Measurements from ENCODE around the gene NR1H3. TPM values are rescaled to one million over a fixed set of nuclear protein-coding genes. Genes with fewer than 3 reads are reported as not detected.

Gene NR1H3
- total and polyA plus RNA-seq, 8 donors: 8.9 to 60.0 (median 17.6) TPM

GRCh38 chr11:47280860-47281259 lies 23.1 kb downstream of the NR1H3 start:
- FAIRE-seq (no peak), ATAC-seq (no peak), DNase-seq (no peak)
- 74% methylated on average over 5 of the region's 5 CpGs for WGBS, 2 donors
- Histone ChIP-seq H3K27me3 (no peaks in the 10 kb centered on the region), H3K4me3 (no peak overlapping the region), H3K36me3 (peaks cover 17 to 98% (median 67%) of the 10 kb centered on the region in 3 donors), H3K9me3 (no peaks in the 10 kb centered on the region), H3K4me1 (no peaks in the 10 kb centered on the region), H3K27ac (no peak overlapping the region)
- intact Hi-C loops (cut with DNase I): no loop called here
- TF ChIP-seq, protein P1, sequence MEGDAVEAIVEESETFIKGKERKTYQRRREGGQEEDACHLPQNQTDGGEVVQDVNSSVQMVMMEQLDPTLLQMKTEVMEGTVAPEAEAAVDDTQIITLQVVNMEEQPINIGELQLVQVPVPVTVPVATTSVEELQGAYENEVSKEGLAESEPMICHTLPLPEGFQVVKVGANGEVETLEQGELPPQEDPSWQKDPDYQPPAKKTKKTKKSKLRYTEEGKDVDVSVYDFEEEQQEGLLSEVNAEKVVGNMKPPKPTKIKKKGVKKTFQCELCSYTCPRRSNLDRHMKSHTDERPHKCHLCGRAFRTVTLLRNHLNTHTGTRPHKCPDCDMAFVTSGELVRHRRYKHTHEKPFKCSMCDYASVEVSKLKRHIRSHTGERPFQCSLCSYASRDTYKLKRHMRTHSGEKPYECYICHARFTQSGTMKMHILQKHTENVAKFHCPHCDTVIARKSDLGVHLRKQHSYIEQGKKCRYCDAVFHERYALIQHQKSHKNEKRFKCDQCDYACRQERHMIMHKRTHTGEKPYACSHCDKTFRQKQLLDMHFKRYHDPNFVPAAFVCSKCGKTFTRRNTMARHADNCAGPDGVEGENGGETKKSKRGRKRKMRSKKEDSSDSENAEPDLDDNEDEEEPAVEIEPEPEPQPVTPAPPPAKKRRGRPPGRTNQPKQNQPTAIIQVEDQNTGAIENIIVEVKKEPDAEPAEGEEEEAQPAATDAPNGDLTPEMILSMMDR (IDR thresholded peaks at IDR 0.05): no peak

DNA sequence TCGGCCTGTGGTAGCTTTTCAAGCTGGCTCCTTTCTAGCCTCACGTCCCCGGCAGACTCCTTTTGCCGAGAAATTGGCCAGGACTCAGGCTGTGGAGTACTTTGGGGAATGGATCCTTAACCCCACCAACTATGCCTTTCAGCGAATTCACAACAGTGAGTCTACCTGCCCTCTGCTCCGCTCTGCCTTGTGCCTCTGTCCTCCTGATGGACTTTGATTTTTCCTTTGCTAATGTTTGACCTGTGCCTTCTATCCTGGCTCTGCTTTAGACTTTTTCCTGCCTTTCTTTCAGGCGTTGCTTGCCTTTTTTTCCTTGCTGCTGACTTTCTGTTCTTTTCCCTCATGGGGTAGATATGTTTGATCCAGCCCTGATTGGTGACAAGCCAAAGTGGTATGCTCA lies 24.7 kb downstream of the NR1H3 start:
- WGBS, 2 donors: 89 to 96% methylated on average over 7 of the region's 7 CpGs
- no peak for DNase-seq

DNA sequence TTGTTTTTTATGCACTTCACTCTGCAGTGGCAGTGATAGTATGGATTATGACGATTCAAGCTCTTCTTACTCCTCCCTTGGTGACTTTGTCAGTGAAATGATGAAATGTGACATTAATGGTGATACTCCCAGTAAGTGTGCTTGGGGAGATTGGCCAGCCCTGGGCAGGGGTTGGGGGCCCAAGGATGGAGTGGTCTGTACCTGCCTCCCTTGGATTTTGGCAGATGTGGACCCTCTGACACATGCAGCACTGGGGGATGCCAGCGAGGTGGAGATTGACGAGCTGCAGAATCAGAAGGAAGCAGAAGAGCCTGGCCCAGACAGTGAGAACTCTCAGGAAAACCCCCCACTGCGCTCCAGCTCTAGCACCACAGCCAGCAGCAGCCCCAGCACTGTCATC lies 26.4 kb downstream of the NR1H3 start:
- intact Hi-C loops (cut with DNase I): no loop called here
- Histone ChIP-seq H3K27ac (no peak overlapping the region), H3K36me3 (peaks cover 17 to 91% (median 46%) of the 10 kb centered on the region in 3 donors), H3K4me3 (no peak overlapping the region), H3K27me3 (no peaks in the 10 kb centered on the region), H3K9me3 (no peaks in the 10 kb centered on the region), H3K4me1 (no peaks in the 10 kb centered on the region)
- DNase-seq: no peak
- ATAC-seq: no peak
- TF ChIP-seq, protein P1 (IDR thresholded peaks at IDR 0.05): no peak
- FAIRE-seq: no peak
- WGBS, 2 donors: 90 to 94% methylated on average over 4 of the region's 4 CpGs

More for the DNA sequence above, 24.7 kb downstream of the NR1H3 start:
- no peaks in the 10 kb centered on the region for H3K4me1 ChIP-seq
- no peak overlapping the region for H3K4me3 ChIP-seq
- peaks cover 17 to 98% (median 59%) of the 10 kb centered on the region in 3 donors for H3K36me3 ChIP-seq
- no peaks in the 10 kb centered on the region for H3K27me3 ChIP-seq
- ATAC-seq (no peak), FAIRE-seq (no peak)
- intact Hi-C loops (cut with DNase I): no loop called here
- TF ChIP-seq, protein P1 (IDR thresholded peaks at IDR 0.05): no peak
- H3K27ac ChIP-seq: no peak overlapping the region
- no peaks in the 10 kb centered on the region for H3K9me3 ChIP-seq

GRCh38 chr11:47285969-47286770 lies 28.4 kb downstream of the NR1H3 start:
- Histone ChIP-seq H3K4me1 (no peaks in the 10 kb centered on the region), H3K27me3 (no peaks in the 10 kb centered on the region), H3K9me3 (no peaks in the 10 kb centered on the region), H3K36me3 (peaks cover 10 to 91% (median 49%) of the 10 kb centered on the region in 3 donors), H3K4me3 (no peak overlapping the region), H3K27ac (no peak overlapping the region)
- TF ChIP-seq, protein P1 (IDR thresholded peaks at IDR 0.05): no peak
- intact Hi-C loops (cut with DNase I): no loop called here
- ATAC-seq (no peak), DNase-seq (no peak), FAIRE-seq (no peak)
- WGBS, 2 donors: 91 to 95% methylated on average over 13 of the region's 13 CpGs

- ATAC-seq: no peak
- Histone ChIP-seq H3K4me3 (no peak overlapping the region), H3K27me3 (no peaks in the 10 kb centered on the region), H3K9me3 (no peaks in the 10 kb centered on the region), H3K27ac (no peak overlapping the region), H3K4me1 (no peaks in the 10 kb centered on the region), H3K36me3 (peaks cover 8 to 87% (median 37%) of the 10 kb centered on the region in 3 donors)
- FAIRE-seq: no peak
- TF ChIP-seq, protein P1 (IDR thresholded peaks at IDR 0.05): no peak
- no peak for DNase-seq
- intact Hi-C loops (cut with DNase I): no loop called here
- 91% methylated on average over 5 of the region's 5 CpGs for WGBS, 2 donors
Measured at GRCh38 chr11:47288066-47288465, 30.3 kb downstream of the NR1H3 start.
